ENCODE measurements around the gene ZBTB20.

Gene ZBTB20

GRCh38 chr3:114374433-114374990 is 772.6 kb downstream of the ZBTB20 start:
- no peak for DNase-seq (ENCODE audit: low read depth in 1 of 2, low spot score in 1 of 2)
- no peak for TF ChIP-seq JUND (IDR thresholded peaks at IDR 0.05; ENCODE audit: low read depth)
- in situ Hi-C loops (cut with HindIII; ENCODE audit: low pct_unique_long_range_greater_than_20kb, low sequenced_read_pairs), result no loop called here

- TF ChIP-seq JUND (IDR thresholded peaks at IDR 0.05; ENCODE audit: low read depth), result no peak
- no peak for DNase-seq (ENCODE audit: low read depth in 1 of 2, low spot score in 1 of 2)
- in situ Hi-C loops (cut with HindIII; ENCODE audit: low pct_unique_long_range_greater_than_20kb, low sequenced_read_pairs), result no loop called here
Measured at GRCh38 chr3:114370537-114371174, 776.4 kb downstream of the ZBTB20 start.

GRCh38 chr3:114365909-114366308 is 781.2 kb downstream of the ZBTB20 start:
- in situ Hi-C loops (cut with HindIII; ENCODE audit: low pct_unique_long_range_greater_than_20kb, low sequenced_read_pairs), result no loop called here
- DNase-seq (ENCODE audit: low read depth in 1 of 2, low spot score in 1 of 2), result peak in 1 of 2 experiments; percentile 42
- TF ChIP-seq JUND (IDR thresholded peaks at IDR 0.05; ENCODE audit: low read depth), result no peak

- no peak for DNase-seq (ENCODE audit: low read depth in 1 of 2, low spot score in 1 of 2)
- in situ Hi-C loops (cut with HindIII; ENCODE audit: low pct_unique_long_range_greater_than_20kb, low sequenced_read_pairs), result no loop called here
Measured at GRCh38 chr3:114364806-114365654, 782.1 kb downstream of the ZBTB20 start.

GRCh38 chr3:114363554-114364202 is 783.4 kb downstream of the ZBTB20 start:
- no peak for DNase-seq (ENCODE audit: low read depth in 1 of 2, low spot score in 1 of 2)
- in situ Hi-C loops (cut with HindIII; ENCODE audit: low pct_unique_long_range_greater_than_20kb, low sequenced_read_pairs), result no loop called here
- TF ChIP-seq JUND (IDR thresholded peaks at IDR 0.05; ENCODE audit: low read depth), result no peak

More at GRCh38 chr3:114364806-114365654, 782.1 kb downstream of the ZBTB20 start:
- TF ChIP-seq JUND (IDR thresholded peaks at IDR 0.05; ENCODE audit: low read depth), result no peak

GRCh38 chr3:114362815-114363214 is 784.3 kb downstream of the ZBTB20 start:
- DNase-seq (ENCODE audit: low read depth in 1 of 2, low spot score in 1 of 2), result peak; percentile 15 to 32
- in situ Hi-C loops (cut with HindIII; ENCODE audit: low pct_unique_long_range_greater_than_20kb, low sequenced_read_pairs), result no loop called here
- no peak for TF ChIP-seq JUND (IDR thresholded peaks at IDR 0.05; ENCODE audit: low read depth)

- in situ Hi-C loops (cut with HindIII; ENCODE audit: low pct_unique_long_range_greater_than_20kb, low sequenced_read_pairs), result no loop called here
- DNase-seq (ENCODE audit: low read depth in 1 of 2, low spot score in 1 of 2), result no peak
- no peak for TF ChIP-seq JUND (IDR thresholded peaks at IDR 0.05; ENCODE audit: low read depth)
Measured at GRCh38 chr3:114361391-114361790, 785.7 kb downstream of the ZBTB20 start.

GRCh38 chr3:114356525-114356924 is 790.6 kb downstream of the ZBTB20 start:
- no peak for DNase-seq (ENCODE audit: low read depth in 1 of 2, low spot score in 1 of 2)
- no peak for TF ChIP-seq JUND (IDR thresholded peaks at IDR 0.05; ENCODE audit: low read depth)
- in situ Hi-C loops (cut with HindIII; ENCODE audit: low pct_unique_long_range_greater_than_20kb, low sequenced_read_pairs), result no loop called here

GRCh38 chr3:114356066-114356465 is 791.0 kb downstream of the ZBTB20 start:
- no peak for TF ChIP-seq JUND (IDR thresholded peaks at IDR 0.05; ENCODE audit: low read depth)
- no peak for DNase-seq (ENCODE audit: low read depth in 1 of 2, low spot score in 1 of 2)
- in situ Hi-C loops (cut with HindIII; ENCODE audit: low pct_unique_long_range_greater_than_20kb, low sequenced_read_pairs), result no loop called here

GRCh38 chr3:114355653-114356052 is 791.4 kb downstream of the ZBTB20 start:
- in situ Hi-C loops (cut with HindIII; ENCODE audit: low pct_unique_long_range_greater_than_20kb, low sequenced_read_pairs), result no loop called here
- TF ChIP-seq JUND (IDR thresholded peaks at IDR 0.05; ENCODE audit: low read depth), result no peak
- no peak for DNase-seq (ENCODE audit: low read depth in 1 of 2, low spot score in 1 of 2)

- no peak for DNase-seq (ENCODE audit: low read depth in 1 of 2, low spot score in 1 of 2)
- in situ Hi-C loops (cut with HindIII; ENCODE audit: low pct_unique_long_range_greater_than_20kb, low sequenced_read_pairs), result no loop called here
- TF ChIP-seq JUND (IDR thresholded peaks at IDR 0.05; ENCODE audit: low read depth), result no peak
Measured at GRCh38 chr3:114351822-114352145, 795.3 kb downstream of the ZBTB20 start.

- no peak for TF ChIP-seq JUND (IDR thresholded peaks at IDR 0.05; ENCODE audit: low read depth)
- in situ Hi-C loops (cut with HindIII; ENCODE audit: low pct_unique_long_range_greater_than_20kb, low sequenced_read_pairs), result no loop called here
- no peak for DNase-seq (ENCODE audit: low read depth in 1 of 2, low spot score in 1 of 2)
Measured at GRCh38 chr3:114351123-114351821, 795.8 kb downstream of the ZBTB20 start.
